K562 (cell line): ENCODE data around the gene NR1D1. TPM values are rescaled to one million over a fixed set of nuclear protein-coding genes. Genes with fewer than 3 reads are reported as not detected.

Experiments used
- ATF1 ChIP-seq, 2 experiments: fragments of 450-650 bp in 1 of 2; IDR thresholded peaks; 2 replicates each; pipeline ENCODE4 v1.6.1; 2016; ENCODE audit warnings: missing compliant biosample characterization in 1 of 2, missing genetic modification characterization in 1 of 2
- BRD4 ChIP-seq: fragments of 200-600 bp; sonication (generic); IDR thresholded peaks from 2 replicates; pipeline ENCODE4 v1.6.1; 2017; ENCODE audit warnings: inconsistent platforms
- BRF2 ChIP-seq: IDR thresholded peaks from 3 replicates; pipeline ENCODE4 v1.6.1; 2011; ENCODE audit warnings: borderline replicate concordance, mild to moderate bottlenecking; ENCODE audit not compliant: insufficient read length, insufficient read depth
- CBX2 ChIP-seq: fragments of 200-600 bp; sonication (generic); IDR thresholded peaks from one replicate; pipeline ENCODE4 v1.6.1; 2012; ENCODE audit warnings: mild to moderate bottlenecking, low read length, inconsistent platforms; ENCODE audit not compliant: insufficient read depth, poor library complexity, severe bottlenecking
- HIVEP1 ChIP-seq: fragments of 250-450 bp; sonication (Bioruptor Pico); IDR thresholded peaks from 2 replicates; pipeline ENCODE4 v1.4.0; 2020; ENCODE audit warnings: mild to moderate bottlenecking
- MAFG ChIP-seq: fragments of 450-650 bp; conservative IDR thresholded peaks from 2 replicates; pipeline ENCODE4 v1.6.1; 2016; ENCODE audit warnings: missing genetic modification characterization, missing compliant biosample characterization
- NUFIP1 ChIP-seq: fragments of 450-650 bp; IDR thresholded peaks from 2 replicates; pipeline ENCODE4 v1.6.1; 2018; ENCODE audit not compliant: partially characterized antibody
- PBX2 ChIP-seq, 2 experiments: IDR thresholded peaks in 1 of 2; conservative IDR thresholded peaks in 1 of 2; 2 replicates each; pipeline ENCODE4 v1.6.1; 2016; ENCODE audit warnings: low read depth in 2 of 2, mild to moderate bottlenecking in 1 of 2, missing compliant biosample characterization in 1 of 2, missing genetic modification characterization in 1 of 2, moderate library complexity in 1 of 2
- PHB2 ChIP-seq: fragments of 450-650 bp; IDR thresholded peaks from 2 replicates; pipeline ENCODE4 v1.6.1; 2017; ENCODE audit warnings: low read depth
- RCOR1 ChIP-seq, 2 experiments: IDR thresholded peaks; 2 replicates each; pipeline ENCODE4 v1.6.1; 2012; ENCODE audit warnings: low read depth in 2 of 2, low read length in 2 of 2, borderline replicate concordance in 1 of 2, improper control_type of control experiment in 1 of 2
- SRSF7 ChIP-seq: fragments of 200-400 bp; formaldehyde crosslinking; optimal IDR thresholded peaks from 2 replicates; pipeline ENCODE3; 2017; ENCODE audit warnings: mild to moderate bottlenecking, low read depth, low read length
- TCF7 ChIP-seq: sonication (generic); IDR thresholded peaks from 2 replicates; pipeline ENCODE4 v1.6.1; 2016; ENCODE audit warnings: antibody characterized with exemption, borderline replicate concordance
- ZNF280B ChIP-seq: fragments of 250-450 bp; sonication (Bioruptor Pico); IDR thresholded peaks from 2 replicates; pipeline ENCODE4 v1.5.1; 2021; ENCODE audit warnings: mild to moderate bottlenecking
- ZNF586 ChIP-seq: fragments of 450-650 bp; formaldehyde crosslinking; conservative IDR thresholded peaks from 2 replicates; pipeline ENCODE4 v1.4.0; 2020; ENCODE audit warnings: mild to moderate bottlenecking, moderate library complexity
- ZNF592 ChIP-seq: fragments of 450-650 bp; IDR thresholded peaks from 2 replicates; pipeline ENCODE4 v1.6.1; 2017; ENCODE audit warnings: antibody characterized with exemption, mild to moderate bottlenecking
- ZNF707 ChIP-seq: fragments of 250-450 bp; sonication (Bioruptor Pico); conservative IDR thresholded peaks from 2 replicates; pipeline ENCODE4 v1.8.0; 2022; ENCODE audit warnings: inconsistent platforms, mild to moderate bottlenecking, moderate library complexity
- ZNF75A ChIP-seq: fragments of 450-650 bp; formaldehyde crosslinking; IDR thresholded peaks from 2 replicates; pipeline ENCODE4 v1.4.0; 2020; ENCODE audit warnings: mild to moderate bottlenecking
- ZNF79 ChIP-seq: fragments of 250-450 bp; sonication (Bioruptor Pico); IDR thresholded peaks from 2 replicates; pipeline ENCODE4 v1.4.0; 2020; ENCODE audit warnings: low read depth, mild to moderate bottlenecking, moderate library complexity
- polyA plus RNA-seq, 8 experiments: library from polyadenylated mRNA; depleted of rRNA in 4 of 8; stranded (reverse) in 5 of 8; unstranded in 3 of 8; fragments of >200 nt; fragmentation: Nextera tagmentation in 2 of 8; fragmentation: Illumina TruSeq in 1 of 8; extraction: Ambion mirVana in 2 of 8; extraction: Trizol in 1 of 8; gene quantifications; 2 replicates each; pipeline versions ENCODE4 v1.2.1 to v1.2.3, GENCODE V29; 2011 to 2014; ENCODE audit warnings: inconsistent platforms in 1 of 8, missing spikeins in 1 of 8
- total RNA-seq, 7 experiments: library from RNA; depleted of rRNA in 6 of 7; stranded (reverse); fragments of >200 nt in 6 of 7; fragmentation: Illumina TruSeq in 2 of 7; extraction: Trizol in 2 of 7; gene quantifications; 2 replicates each; pipeline versions ENCODE4 v1.2.1 to v1.2.3, GENCODE V29; 2011 to 2021; ENCODE audit warnings: low replicate concordance in 1 of 7

Gene NR1D1
- total and polyA plus RNA-seq, 9 of the 15 experiments (the other 6 are each of a cell fraction or from before 2014, with no cell fraction given): 0.25 to 7.7 (median 0.65) TPM

- TF ChIP-seq BRF2 (no peak), PHB2 (no peak), ZNF592 (no peak), ATF1 (CRISPR knock-in tag; IDR thresholded peaks at IDR 0.05) (no peak), ATF1 (tag; IDR thresholded peaks at IDR 0.05) (no peak), SRSF7 (no peak), TCF7 (no peak), ZNF280B (CRISPR knock-in tag) (no peak), ZNF586 (CRISPR knock-in tag) (no peak), PBX2 (CRISPR knock-in tag; IDR thresholded peaks at IDR 0.05; ENCODE audit: low read depth) (no peak), PBX2 (tag; conservative IDR thresholded peaks at IDR 0.05; ENCODE audit: low read depth) (no peak), RCOR1 (IDR thresholded peaks at IDR 0.05; ENCODE audit: borderline replicate concordance in 1 of 2, low read depth in 2 of 2, low read length in 2 of 2) (no peak), ZNF707 (CRISPR knock-in tag) (no peak), NUFIP1 (no peak), ZNF75A (CRISPR knock-in tag) (no peak), ZNF79 (CRISPR knock-in tag) (no peak), CBX2 (no peak), HIVEP1 (CRISPR knock-in tag) (no peak), BRD4 (no peak), MAFG (tag) (no peak)
These were observed 22.8 kb upstream of the NR1D1 start (continued) for GRCh38 chr17:40122999-40123810.
